ENCODE measurements around the gene AGTRAP. TPM values are rescaled to one million over a fixed set of nuclear protein-coding genes. Genes with fewer than 3 reads are reported as not detected.

AGTRAP gene
- total RNA-seq, 4 donors from 2014 or later = 4.1 to 34.7 (median 31.2) TPM

- peaks cover 0 to 5% of the 10 kb centered on the region in 2 donors for H3K27me3 ChIP-seq
- no peak for DNase-seq
- no peaks in the 10 kb centered on the region for H3K36me3 ChIP-seq
- no peaks in the 10 kb centered on the region for H3K4me1 ChIP-seq
- H3K9me3 ChIP-seq = no peaks in the 10 kb centered on the region
- H3K4me3 ChIP-seq = no peak overlapping the region
- intact Hi-C loops (cut with DNase I; ENCODE audit: low total_unique reads) = no loop called here
- TF ChIP-seq CTCF (IDR thresholded peaks at IDR 0.05) = no peak
- no peak for TF ChIP-seq POLR2A (IDR thresholded peaks at IDR 0.05)
- H3K27ac ChIP-seq = no peak overlapping the region
Observed at GRCh38 chr1:11697893-11698210, 38.1 kb upstream of the AGTRAP start.

- Histone ChIP-seq H3K4me3 (no peak overlapping the region), H3K9me3 (no peaks in the 10 kb centered on the region), H3K36me3 (no peaks in the 10 kb centered on the region), H3K27me3 (peaks cover 0 to 5% of the 10 kb centered on the region in 2 donors), H3K4me1 (no peaks in the 10 kb centered on the region), H3K27ac (no peak overlapping the region)
- no peak for TF ChIP-seq POLR2A (IDR thresholded peaks at IDR 0.05)
- no peak for TF ChIP-seq CTCF (IDR thresholded peaks at IDR 0.05)
- intact Hi-C loops (cut with DNase I; ENCODE audit: low total_unique reads) = no loop called here
- DNase-seq = no peak
Observed at GRCh38 chr1:11700601-11701467, 35.1 kb upstream of the AGTRAP start.

GRCh38 chr1:11701551-11701961 is 34.4 kb upstream of the AGTRAP start:
- H3K4me1 ChIP-seq = no peaks in the 10 kb centered on the region
- no peaks in the 10 kb centered on the region for H3K9me3 ChIP-seq
- no peak for DNase-seq
- intact Hi-C loops (cut with DNase I; ENCODE audit: low total_unique reads) = no loop called here
- H3K4me3 ChIP-seq = no peak overlapping the region
- H3K27ac ChIP-seq = no peak overlapping the region
- H3K36me3 ChIP-seq = no peaks in the 10 kb centered on the region
- peaks cover 0 to 5% of the 10 kb centered on the region in 2 donors for H3K27me3 ChIP-seq
- no peak for TF ChIP-seq POLR2A (IDR thresholded peaks at IDR 0.05)
- TF ChIP-seq CTCF (IDR thresholded peaks at IDR 0.05) = no peak

GRCh38 chr1:11701981-11702803 is 33.7 kb upstream of the AGTRAP start:
- intact Hi-C loops (cut with DNase I; ENCODE audit: low total_unique reads) = no loop called here
- Histone ChIP-seq H3K4me1 (no peaks in the 10 kb centered on the region), H3K9me3 (no peaks in the 10 kb centered on the region), H3K27ac (no peak overlapping the region), H3K4me3 (no peak overlapping the region), H3K27me3 (peaks cover 0 to 5% of the 10 kb centered on the region in 2 donors), H3K36me3 (no peaks in the 10 kb centered on the region)
- no peak for TF ChIP-seq CTCF (IDR thresholded peaks at IDR 0.05)
- TF ChIP-seq POLR2A (IDR thresholded peaks at IDR 0.05) = no peak
- DNase-seq = no peak

Data from uterus (tissue), 4 donors.